GM12878 (cell line): ENCODE measurements around the gene SLC16A9.
A peak's percentile ranks its signal among the peaks of the same experiment; 100 is the strongest.

ENCODE experiments used
- CTCF ChIP-seq, 3 experiments: IDR thresholded peaks in 2 of 3; conservative IDR thresholded peaks in 1 of 3; 2 replicates each; pipeline ENCODE4 v1.5.1; 2011; ENCODE audit warnings: low read depth in 3 of 3, low read length in 3 of 3, mild to moderate bottlenecking in 3 of 3, control low read depth in 2 of 3, moderate library complexity in 2 of 3, inconsistent platforms in 1 of 3, mixed read lengths in 1 of 3; ENCODE audit not compliant: control insufficient read depth in 2 of 3, insufficient read depth in 1 of 3; ENCODE audit errors: extremely low read depth in 1 of 3
- TAF1 ChIP-seq: IDR thresholded peaks from 2 replicates; pipeline ENCODE4 v1.6.1; 2011; ENCODE audit warnings: mild to moderate bottlenecking, low read depth, low read length, borderline replicate concordance
- TF ChIP-seq, protein P1 (sequence below): fragments of 450-650 bp; IDR thresholded peaks from 2 replicates; pipeline ENCODE4 v1.6.1; 2016; ENCODE audit warnings: mild to moderate bottlenecking

DNA sequence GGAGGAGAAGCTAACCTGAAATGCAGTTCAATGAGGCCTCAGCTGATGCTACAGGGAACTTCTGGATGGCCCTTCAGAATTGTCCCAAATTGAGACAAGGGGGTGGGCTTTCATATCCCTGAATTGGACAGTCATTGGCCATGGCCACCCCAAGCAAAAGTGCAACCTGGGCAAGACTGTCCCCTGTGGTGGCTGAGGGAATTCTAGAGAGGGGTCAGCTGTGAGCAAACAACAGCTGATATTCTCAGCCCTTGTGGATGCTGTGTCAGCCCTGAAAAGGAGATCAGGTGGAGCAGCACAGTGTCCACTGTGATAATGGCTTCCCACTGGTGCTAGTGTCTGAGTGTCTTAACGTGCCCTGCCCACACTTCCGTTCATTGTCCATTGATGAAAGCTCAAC lies 76.6 kb downstream of the SLC16A9 start:
- TF ChIP-seq, protein P1, sequence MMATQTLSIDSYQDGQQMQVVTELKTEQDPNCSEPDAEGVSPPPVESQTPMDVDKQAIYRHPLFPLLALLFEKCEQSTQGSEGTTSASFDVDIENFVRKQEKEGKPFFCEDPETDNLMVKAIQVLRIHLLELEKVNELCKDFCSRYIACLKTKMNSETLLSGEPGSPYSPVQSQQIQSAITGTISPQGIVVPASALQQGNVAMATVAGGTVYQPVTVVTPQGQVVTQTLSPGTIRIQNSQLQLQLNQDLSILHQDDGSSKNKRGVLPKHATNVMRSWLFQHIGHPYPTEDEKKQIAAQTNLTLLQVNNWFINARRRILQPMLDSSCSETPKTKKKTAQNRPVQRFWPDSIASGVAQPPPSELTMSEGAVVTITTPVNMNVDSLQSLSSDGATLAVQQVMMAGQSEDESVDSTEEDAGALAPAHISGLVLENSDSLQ, result no peak
- TF ChIP-seq CTCF (IDR thresholded peaks at IDR 0.05 in 2 of 3, conservative IDR thresholded peaks at IDR 0.05 in 1 of 3; ENCODE audit: control insufficient read depth in 2 of 3, extremely low read depth in 1 of 3, insufficient read depth in 1 of 3, low read depth in 3 of 3, low read length in 3 of 3) (peak in 1 of 3 experiments; percentile 13; a peak in 1 of 6 replicates), TAF1 (no peak)
